GM23338 (cell line): ENCODE results near the gene SEMA6D. TPM values are rescaled to one million over a fixed set of nuclear protein-coding genes. Genes with fewer than 3 reads are reported as not detected.

ENCODE experiments used
- ATAC-seq: fragments of 200-7000 bp; cut with Tn5 transposase; 3 replicates; pipeline ENCODE4 v1.9.1; 2020
- DNase-seq: peaks from one replicate; pipeline ENCODE4 v3.0.0-alpha.2; 2015; ENCODE audit warnings: low spot score
- H2AFZ ChIP-seq: fragments of 200-600 bp; sonication (generic); 2 replicates; pipeline ENCODE4 v1.8.0; 2016; ENCODE audit warnings: antibody characterized with exemption, mild to moderate bottlenecking, moderate library complexity
- H3F3A ChIP-seq: fragments of 200-600 bp; sonication (generic); replicated peaks from 2 replicates; pipeline ENCODE4 v1.8.0; 2017; ENCODE audit warnings: antibody characterized with exemption, mixed run types, low read depth
- H3K27ac ChIP-seq: fragments of 200-600 bp; sonication (generic); 2 replicates; pipeline ENCODE4 v1.6.1; 2016; ENCODE audit warnings: low read depth
- H3K27me3 ChIP-seq: fragments of 200-600 bp; sonication (generic); 2 replicates; pipeline ENCODE4 v1.8.0; 2016; ENCODE audit warnings: mild to moderate bottlenecking, mixed run types, moderate library complexity; ENCODE audit not compliant: insufficient read depth
- H3K36me3 ChIP-seq: fragments of 200-600 bp; sonication (generic); 2 replicates; pipeline ENCODE4 v1.8.0; 2016; ENCODE audit warnings: mild to moderate bottlenecking; ENCODE audit not compliant: insufficient read depth
- H3K4me1 ChIP-seq: fragments of 200-600 bp; sonication (generic); 2 replicates; pipeline ENCODE4 v1.8.0; 2016; ENCODE audit warnings: mild to moderate bottlenecking, moderate library complexity; ENCODE audit not compliant: insufficient read depth
- H3K4me2 ChIP-seq: fragments of 200-600 bp; sonication (generic); 2 replicates; pipeline ENCODE4 v1.7.1; 2017; ENCODE audit warnings: mixed run types
- H3K4me3 ChIP-seq: fragments of 200-600 bp; sonication (generic); 2 replicates; pipeline ENCODE4 v1.6.1; 2016; ENCODE audit warnings: mixed run types
- H3K79me2 ChIP-seq: fragments of 200-600 bp; sonication (generic); replicated peaks from 2 replicates; pipeline ENCODE4 v1.8.0; 2017; ENCODE audit warnings: mild to moderate bottlenecking; ENCODE audit not compliant: insufficient read depth
- H3K9me2 ChIP-seq: fragments of 200-600 bp; sonication (generic); 2 replicates; pipeline ENCODE4 v1.8.0; 2017; ENCODE audit not compliant: insufficient read depth
- H4K20me1 ChIP-seq: fragments of 200-600 bp; sonication (generic); replicated peaks from 2 replicates; pipeline ENCODE4 v1.8.0; 2017; ENCODE audit warnings: mild to moderate bottlenecking; ENCODE audit not compliant: insufficient read depth
- H3K27ac Mint-ChIP-seq: 2 replicates; pipeline ENCODE4 v1.8.0; 2020; ENCODE audit warnings: inconsistent platforms, mild to moderate bottlenecking, moderate library complexity, mixed read lengths
- H3K27me3 Mint-ChIP-seq: 3 replicates; pipeline ENCODE4 v1.8.0; 2022; ENCODE audit warnings: low read depth, mild to moderate bottlenecking, moderate library complexity, mixed read lengths, inconsistent platforms; ENCODE audit not compliant: insufficient read depth, poor library complexity
- H3K36me3 Mint-ChIP-seq: 3 replicates; pipeline ENCODE4 v1.8.0; 2021; ENCODE audit warnings: low read depth, mild to moderate bottlenecking, inconsistent platforms, moderate library complexity, mixed read lengths
- H3K4me1 Mint-ChIP-seq: 3 replicates; pipeline ENCODE4 v1.8.0; 2020; ENCODE audit warnings: mild to moderate bottlenecking, inconsistent platforms, mixed read lengths
- H3K4me3 Mint-ChIP-seq: 3 replicates; pipeline ENCODE4 v1.8.0; 2021; ENCODE audit warnings: moderate library complexity, mild to moderate bottlenecking, inconsistent platforms, mixed read lengths
- H3K9me3 Mint-ChIP-seq: 3 replicates; pipeline ENCODE4 v1.8.0; 2020; ENCODE audit warnings: moderate library complexity, mild to moderate bottlenecking, inconsistent platforms, mixed read lengths
- CREB1 ChIP-seq: fragments of 250-450 bp; sonication (Bioruptor Pico); IDR thresholded peaks from 2 replicates; pipeline ENCODE4 v1.5.0; 2020; ENCODE audit warnings: low read depth, mild to moderate bottlenecking, moderate library complexity
- CTCF ChIP-seq, 2 experiments: fragments of 200-600 bp in 1 of 2; sonication (generic) in 1 of 2; conservative IDR thresholded peaks; 2 replicates each; pipeline versions ENCODE4 v1.5.1 to v1.6.1; 2016 to 2017; ENCODE audit warnings: antibody characterized with exemption in 2 of 2, low read depth in 2 of 2, mild to moderate bottlenecking in 2 of 2, moderate library complexity in 1 of 2
- ETS1 ChIP-seq: IDR thresholded peaks from 2 replicates; pipeline ENCODE4 v1.6.1; 2016; ENCODE audit warnings: antibody characterized with exemption
- EZH2 ChIP-seq: fragments of 200-600 bp; sonication (generic); IDR thresholded peaks from one replicate; pipeline ENCODE4 v1.8.0; 2017; ENCODE audit warnings: antibody characterized with exemption, mild to moderate bottlenecking, low read depth; ENCODE audit not compliant: unreplicated experiment
- EZH2phosphoT487 ChIP-seq: fragments of 200-600 bp; sonication (generic); IDR thresholded peaks from one replicate; pipeline ENCODE4 v1.8.1; 2018; ENCODE audit warnings: antibody characterized with exemption; ENCODE audit not compliant: unreplicated experiment
- JUNB ChIP-seq: IDR thresholded peaks from one replicate; pipeline ENCODE4 v1.6.1; 2016; ENCODE audit warnings: antibody characterized with exemption; ENCODE audit not compliant: unreplicated experiment
- NANOG ChIP-seq: IDR thresholded peaks from 2 replicates; pipeline ENCODE4 v1.6.1; 2016; ENCODE audit warnings: antibody characterized with exemption, borderline replicate concordance
- POLR2AphosphoS5 ChIP-seq: IDR thresholded peaks from 2 replicates; pipeline ENCODE4 v1.6.1; 2016; ENCODE audit warnings: antibody characterized with exemption, low read depth
- REST ChIP-seq: IDR thresholded peaks from one replicate; pipeline ENCODE4 v1.6.1; 2018; ENCODE audit warnings: antibody characterized with exemption; ENCODE audit not compliant: unreplicated experiment
- STAT1 ChIP-seq: IDR thresholded peaks from one replicate; pipeline ENCODE4 v1.6.1; 2016; ENCODE audit warnings: antibody characterized with exemption; ENCODE audit not compliant: unreplicated experiment
- ZNF114 ChIP-seq: fragments of 250-450 bp; sonication (Bioruptor Pico); IDR thresholded peaks from 2 replicates; pipeline ENCODE4 v1.5.0; 2020; ENCODE audit warnings: mild to moderate bottlenecking, moderate library complexity
- ZNF331 ChIP-seq: fragments of 250-450 bp; sonication (Bioruptor Pico); IDR thresholded peaks from 2 replicates; pipeline ENCODE4 v1.5.0; 2020; ENCODE audit warnings: low read depth, mild to moderate bottlenecking, moderate library complexity
- ZNF462 ChIP-seq: fragments of 250-450 bp; sonication (Bioruptor Pico); IDR thresholded peaks from 2 replicates; pipeline ENCODE4 v1.5.0; 2020; ENCODE audit warnings: mild to moderate bottlenecking, moderate library complexity
- polyA plus RNA-seq: library from polyadenylated mRNA; unstranded; fragments of >200 nt; fragmentation: Nextera tagmentation; extraction: Ambion mirVana; gene quantifications from 2 replicates; pipeline ENCODE4 v1.2.1, GENCODE V29; 2016
- total RNA-seq: library from RNA; depleted of rRNA; stranded (reverse); fragments of >200 nt; shearing (Covaris generic); gene quantifications from 2 replicates; pipeline ENCODE4 v1.2.3, GENCODE V29; 2014

Gene SEMA6D
- total and polyA plus RNA-seq, 2 experiments from 2014 or later, result 0.37 to 0.97 TPM

- H3K4me1 Mint-ChIP-seq, result peaks cover 5% of the 10 kb centered on the region
- no peak for ATAC-seq
- no peak overlapping the region for H3K27ac Mint-ChIP-seq
- H3K4me3 Mint-ChIP-seq, result no peak overlapping the region
- Histone ChIP-seq H3F3A (no peaks in the 10 kb centered on the region), H4K20me1 (no peaks in the 10 kb centered on the region), H3K4me2 (no peak overlapping the region), H3K4me3 (no peak overlapping the region), H3K4me1 (no peaks in the 10 kb centered on the region), H3K79me2 (no peaks in the 10 kb centered on the region), H3K36me3 (no peaks in the 10 kb centered on the region), H3K27ac (no peak overlapping the region), H2AFZ (no peak overlapping the region), H3K9me2 (peaks cover 6% of the 10 kb centered on the region; the same call in 1 of the 2 replicates), H3K27me3 (no peaks in the 10 kb centered on the region)
- peaks cover 7% of the 10 kb centered on the region for H3K36me3 Mint-ChIP-seq
- H3K9me3 Mint-ChIP-seq, result no peaks in the 10 kb centered on the region; the same call in 2 of the 3 replicates
- TF ChIP-seq REST (no peak), NANOG (no peak), EZH2phosphoT487 (no peak), POLR2AphosphoS5 (no peak), STAT1 (no peak), CREB1 (no peak), ZNF114 (CRISPR knock-in tag) (no peak), EZH2 (no peak), JUNB (no peak), ZNF462 (CRISPR knock-in tag) (no peak), ZNF331 (CRISPR knock-in tag) (no peak), ETS1 (no peak), CTCF (conservative IDR thresholded peaks at IDR 0.05; ENCODE audit: low read depth in 2 of 2) (no peak)
- peaks cover 2% of the 10 kb centered on the region for H3K27me3 Mint-ChIP-seq
- no peak for DNase-seq
Measured at GRCh38 chr15:47768735-47769134, 51.4 kb downstream of the SEMA6D start.
